Measurements from ENCODE around the gene DEAF1. TPM values are rescaled to one million over a fixed set of nuclear protein-coding genes. Genes with fewer than 3 reads are reported as not detected.
A peak's percentile ranks its signal among the peaks of the same experiment; 100 is the strongest.

DEAF1 gene
- total RNA-seq, 2 donors from 2014 or later: 15.8 to 28.0 TPM

- H3K4me1 ChIP-seq: no peaks in the 10 kb centered on the region
- TF ChIP-seq, protein P1, sequence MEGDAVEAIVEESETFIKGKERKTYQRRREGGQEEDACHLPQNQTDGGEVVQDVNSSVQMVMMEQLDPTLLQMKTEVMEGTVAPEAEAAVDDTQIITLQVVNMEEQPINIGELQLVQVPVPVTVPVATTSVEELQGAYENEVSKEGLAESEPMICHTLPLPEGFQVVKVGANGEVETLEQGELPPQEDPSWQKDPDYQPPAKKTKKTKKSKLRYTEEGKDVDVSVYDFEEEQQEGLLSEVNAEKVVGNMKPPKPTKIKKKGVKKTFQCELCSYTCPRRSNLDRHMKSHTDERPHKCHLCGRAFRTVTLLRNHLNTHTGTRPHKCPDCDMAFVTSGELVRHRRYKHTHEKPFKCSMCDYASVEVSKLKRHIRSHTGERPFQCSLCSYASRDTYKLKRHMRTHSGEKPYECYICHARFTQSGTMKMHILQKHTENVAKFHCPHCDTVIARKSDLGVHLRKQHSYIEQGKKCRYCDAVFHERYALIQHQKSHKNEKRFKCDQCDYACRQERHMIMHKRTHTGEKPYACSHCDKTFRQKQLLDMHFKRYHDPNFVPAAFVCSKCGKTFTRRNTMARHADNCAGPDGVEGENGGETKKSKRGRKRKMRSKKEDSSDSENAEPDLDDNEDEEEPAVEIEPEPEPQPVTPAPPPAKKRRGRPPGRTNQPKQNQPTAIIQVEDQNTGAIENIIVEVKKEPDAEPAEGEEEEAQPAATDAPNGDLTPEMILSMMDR (IDR thresholded peaks at IDR 0.05): no peak
- TF ChIP-seq POLR2A (IDR thresholded peaks at IDR 0.05): no peak
- H3K36me3 ChIP-seq (replicated peaks in 1 of 2; ENCODE audit: insufficient read depth in 1 of 2, low read depth in 2 of 2): peaks cover 5 to 10% of the 10 kb centered on the region in 2 donors
- DNase-seq: no peak
- H3K27ac ChIP-seq: no peak overlapping the region
- no peak overlapping the region for H3K4me3 ChIP-seq
- intact Hi-C loops (cut with DNase I): no loop called here
- ATAC-seq: no peak
- no peaks in the 10 kb centered on the region for H3K9me3 ChIP-seq
- H3K27me3 ChIP-seq: no peaks in the 10 kb centered on the region
- 94 to 95% methylated on average over 8 of the region's 8 CpGs for WGBS, 2 donors
Observed at GRCh38 chr11:673866-674265, 21.2 kb downstream of the DEAF1 start.

DNA sequence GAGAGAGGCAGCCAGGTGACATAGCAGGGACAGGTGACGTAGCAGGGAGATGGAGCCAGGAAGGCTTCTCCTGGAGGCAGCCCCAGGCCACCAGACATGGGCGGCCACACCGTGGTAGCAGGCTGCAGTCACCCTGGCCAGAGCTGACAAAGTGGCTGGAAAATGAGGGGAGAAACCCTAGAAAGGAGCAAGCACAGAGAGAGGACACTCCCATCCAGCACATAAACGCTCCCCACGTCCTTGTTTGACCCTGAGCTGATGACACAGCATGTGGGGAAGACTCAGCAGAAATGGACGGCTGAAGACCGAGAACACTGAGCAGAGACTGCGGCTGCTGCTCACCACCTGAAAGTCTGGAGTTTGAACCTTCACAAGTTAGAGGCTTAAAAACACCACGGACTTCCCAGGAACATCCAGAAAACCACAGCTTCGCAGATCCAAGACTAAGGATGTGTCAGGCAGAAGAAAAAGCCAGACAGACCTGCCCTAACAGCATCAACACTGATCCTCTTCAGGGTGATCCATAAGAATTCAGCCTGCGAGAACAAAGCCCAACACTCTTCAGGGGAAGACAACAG lies 29.2 kb downstream of the DEAF1 start:
- WGBS, 2 donors: 74 to 83% methylated on average over 11 of the region's 11 CpGs
- no peaks in the 10 kb centered on the region for H3K4me1 ChIP-seq
- H3K27me3 ChIP-seq: no peaks in the 10 kb centered on the region
- H3K4me3 ChIP-seq: no peak overlapping the region
- ATAC-seq (peak; percentile 31), DNase-seq (peak in 1 of 4 donors; percentile 33)
- no peaks in the 10 kb centered on the region for H3K9me3 ChIP-seq
- TF ChIP-seq, protein P1 (IDR thresholded peaks at IDR 0.05): no peak
- intact Hi-C loops (cut with DNase I): no loop called here
- peak overlapping the region in 2 of 4 donors; percentile 21 to 41 for H3K27ac ChIP-seq
- no peaks in the 10 kb centered on the region for H3K36me3 ChIP-seq (replicated peaks in 1 of 2; ENCODE audit: insufficient read depth in 1 of 2, low read depth in 2 of 2)

DNA sequence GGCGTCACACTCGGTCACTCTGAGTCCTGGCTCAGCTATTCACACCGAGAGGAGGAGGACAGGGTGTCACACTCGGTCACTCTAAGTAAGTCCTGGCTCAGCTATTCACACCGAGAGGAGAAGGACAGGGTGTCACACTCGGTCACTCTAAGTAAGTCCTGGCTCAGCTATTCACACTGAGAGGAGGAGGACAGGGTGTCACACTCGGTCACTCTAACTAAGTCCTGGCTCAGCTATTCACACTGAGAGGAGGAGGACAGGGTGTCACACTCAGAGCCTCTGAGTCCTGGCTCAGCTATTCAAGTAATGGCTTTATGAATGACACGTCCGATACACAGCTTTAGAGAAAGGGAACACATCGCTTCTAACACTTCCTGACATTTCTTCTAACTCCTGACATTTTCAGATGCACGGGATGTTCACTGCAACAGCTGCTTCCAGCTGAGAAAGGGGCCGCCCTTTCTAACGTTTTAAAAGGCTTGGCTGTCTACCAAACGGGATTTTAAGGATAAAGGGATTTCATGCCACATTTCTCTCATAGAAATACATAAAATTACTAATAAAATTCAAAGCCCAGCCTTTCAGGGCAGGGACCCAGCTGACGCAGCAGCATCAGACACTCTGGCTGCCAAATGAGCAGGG lies 29.8 kb downstream of the DEAF1 start:
- Histone ChIP-seq H3K4me1 (no peaks in the 10 kb centered on the region), H3K36me3 (replicated peaks in 1 of 2; ENCODE audit: insufficient read depth in 1 of 2, low read depth in 2 of 2) (no peaks in the 10 kb centered on the region), H3K27me3 (no peaks in the 10 kb centered on the region), H3K4me3 (no peak overlapping the region), H3K27ac (peak overlapping the region in 2 of 4 donors; percentile 21 to 41), H3K9me3 (no peaks in the 10 kb centered on the region)
- DNase-seq: no peak
- ATAC-seq: no peak
- TF ChIP-seq, protein P1 (IDR thresholded peaks at IDR 0.05): no peak
- no peak for TF ChIP-seq POLR2A (IDR thresholded peaks at IDR 0.05)
- 85 to 87% methylated on average over 11 to 14 of the region's 15 CpGs for WGBS, 2 donors
- intact Hi-C loops (cut with DNase I): no loop called here

DNA sequence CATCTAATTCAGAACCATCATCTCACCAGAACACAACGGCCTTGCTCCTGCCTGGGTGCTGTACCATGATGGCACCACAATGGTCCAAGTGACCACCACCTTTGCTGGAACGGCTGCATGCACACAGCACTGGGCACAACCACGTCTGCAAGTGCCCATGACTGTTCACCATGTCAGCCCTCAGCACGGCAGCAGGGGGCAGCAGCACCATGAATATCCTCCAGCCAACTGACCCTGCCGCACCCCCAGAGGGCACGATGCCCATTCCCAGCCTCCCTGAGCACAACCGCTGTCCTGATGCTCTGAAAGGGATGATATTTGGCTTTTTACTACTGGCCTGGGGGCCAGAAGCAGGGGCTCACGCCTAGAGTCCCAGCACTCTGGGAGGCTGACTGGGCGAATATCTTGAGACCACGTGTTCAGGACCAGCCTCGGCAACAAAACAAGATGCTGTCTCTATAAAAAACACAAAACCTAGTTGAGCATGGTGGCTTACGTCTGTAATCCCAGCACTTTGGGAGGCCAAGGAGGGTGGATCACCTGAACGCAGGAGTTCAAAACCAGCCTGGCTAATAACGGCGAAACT lies 32.2 kb downstream of the DEAF1 start:
- intact Hi-C loops (cut with DNase I): no loop called here
- Histone ChIP-seq H3K9me3 (no peaks in the 10 kb centered on the region), H3K4me1 (no peaks in the 10 kb centered on the region), H3K36me3 (replicated peaks in 1 of 2; ENCODE audit: insufficient read depth in 1 of 2, low read depth in 2 of 2) (peaks cover 0 to 3% of the 10 kb centered on the region in 2 donors), H3K27ac (no peak overlapping the region), H3K4me3 (no peak overlapping the region), H3K27me3 (no peaks in the 10 kb centered on the region)
- TF ChIP-seq, protein P1 (IDR thresholded peaks at IDR 0.05): peak; percentile 59 to 87 (median 70)
- TF ChIP-seq POLR2A (IDR thresholded peaks at IDR 0.05): no peak
- peak; percentile 69 to 83 (median 76) for DNase-seq
- WGBS, 2 donors: 48 to 71% methylated on average over 10 to 15 of the region's 15 CpGs
- peak; percentile 80 for ATAC-seq

Measured in body of pancreas (tissue), 4 donors.